BJ (cell line): ENCODE results near the gene KCNJ1. TPM values are rescaled to one million over a fixed set of nuclear protein-coding genes. Genes with fewer than 3 reads are reported as not detected.

ENCODE experiments used
- CTCF ChIA-PET: fragments of 350-600 bp; formaldehyde crosslinking; extraction: SDS; loops from one replicate; lab custom pipeline; 2021; ENCODE audit warnings: antibody characterized with exemption, inconsistent platforms; lab: Yijun Ruan, JAX
- POLR2A ChIA-PET: fragments of 300-600 bp; sonication (Branson Sonifier 250); formaldehyde crosslinking; extraction: SDS; loops from one replicate; lab custom pipeline; 2021; ENCODE audit warnings: antibody characterized with exemption; lab: Charles Lee
- DNase-seq: peaks from one replicate; pipeline ENCODE4 v3.0.0-alpha.2; 2011; ENCODE audit warnings: low read depth
- H3K27me3 ChIP-seq: 2 replicates; pipeline ENCODE4 v1.6.0; 2011; ENCODE audit warnings: low read length; ENCODE audit not compliant: control insufficient read depth, insufficient read depth
- H3K36me3 ChIP-seq: 2 replicates; pipeline ENCODE4 v1.5.1; 2011; ENCODE audit warnings: low read length; ENCODE audit not compliant: control insufficient read depth, insufficient read depth
- H3K4me3 ChIP-seq: 2 replicates; pipeline ENCODE4 v1.5.1; 2011; ENCODE audit warnings: low read depth, mild to moderate bottlenecking, control low read depth, low read length
- CTCF ChIP-seq: IDR thresholded peaks from 2 replicates; pipeline ENCODE4 v1.5.1; 2011; ENCODE audit warnings: low read depth, mild to moderate bottlenecking, control low read depth, inconsistent platforms, low read length, moderate library complexity; ENCODE audit not compliant: insufficient read depth
- polyA plus RNA-seq: library from polyadenylated mRNA; depleted of rRNA; stranded (reverse); fragments of >200 nt; gene quantifications from 2 replicates; pipeline ENCODE4 v1.2.3, GENCODE V29; 2011

The KCNJ1 gene
- polyA plus RNA-seq, 1 experiment = not detected

GRCh38 chr11:128822130-128822529, 45.0 kb downstream of the KCNJ1 start:
- no peaks in the 10 kb centered on the region for H3K36me3 ChIP-seq
- no peak for TF ChIP-seq CTCF
- H3K4me3 ChIP-seq = no peak overlapping the region
- ChIA-PET CTCF (interaction anchor here (1.9 to 3.2 kb wide), 2 partner anchors 9 to 650 kb away, joined by 6 to 21 read pairs; no protein-coding TSS in a partner anchor), POLR2A (no interaction called here)
- DNase-seq = no peak
- no peaks in the 10 kb centered on the region for H3K27me3 ChIP-seq

GRCh38 chr11:128821556-128821955, 45.5 kb downstream of the KCNJ1 start:
- no peak for TF ChIP-seq CTCF
- ChIA-PET POLR2A (no interaction called here), CTCF (interaction anchor here (1.9 to 3.2 kb wide), 2 partner anchors 10 to 650 kb away, joined by 6 to 21 read pairs; no protein-coding TSS in a partner anchor)
- DNase-seq = no peak
- Histone ChIP-seq H3K27me3 (no peaks in the 10 kb centered on the region), H3K4me3 (no peak overlapping the region), H3K36me3 (no peaks in the 10 kb centered on the region)

- H3K27me3 ChIP-seq = no peaks in the 10 kb centered on the region
- H3K36me3 ChIP-seq = no peaks in the 10 kb centered on the region
- POLR2A ChIA-PET = no interaction called here
- DNase-seq = no peak
- TF ChIP-seq CTCF = no peak
- no peak overlapping the region for H3K4me3 ChIP-seq
- CTCF ChIA-PET = no interaction called here
Measured at GRCh38 chr11:128819198-128819597, 47.9 kb downstream of the KCNJ1 start.

GRCh38 chr11:128814856-128815705, 52.0 kb downstream of the KCNJ1 start:
- DNase-seq = peak; percentile 90
- no peak overlapping the region for H3K4me3 ChIP-seq
- 0 out of 2 replicates have a peak, but pooled peaks cover 1% of the 10 kb centered on the region for H3K36me3 ChIP-seq
- ChIA-PET CTCF (interaction anchor here (0.5 to 1.7 kb wide), 6 partner anchors 12 to 184 kb away, joined by 3 to 6 read pairs (median 4); no protein-coding TSS in a partner anchor), POLR2A (no interaction called here)
- H3K27me3 ChIP-seq = no peaks in the 10 kb centered on the region
- no peak for TF ChIP-seq CTCF

GRCh38 chr11:128813729-128814128, 53.4 kb downstream of the KCNJ1 start:
- Histone ChIP-seq H3K4me3 (no peak overlapping the region), H3K27me3 (no peaks in the 10 kb centered on the region), H3K36me3 (peaks cover 1% of the 10 kb centered on the region; the same call in 1 of the 2 replicates)
- TF ChIP-seq CTCF = no peak
- ChIA-PET POLR2A (no interaction called here), CTCF (interaction anchor here (1.2 kb wide), 1 partner anchor 13 kb away, joined by 3 read pairs; no protein-coding TSS in a partner anchor)
- no peak for DNase-seq
